Caco-2 (cell line): Measurements from ENCODE around the gene DYNC2LI1. TPM values are rescaled to one million over a fixed set of nuclear protein-coding genes. Genes with fewer than 3 reads are reported as not detected.

Source experiments
- BruUV-seq: library from RNA; stranded (reverse); fragments of 400-500 nt; replicated peaks from 2 replicates; lab custom pipeline; 2021; lab: Mats Ljungman, UMichigan
- CTCF ChIA-PET: fragments of 300-600 bp; sonication (Branson Sonifier 250); formaldehyde crosslinking; loops from one replicate; lab custom pipeline; 2022; ENCODE audit warnings: antibody characterized with exemption; lab: Charles Lee
- POLR2A ChIA-PET: fragments of 300-600 bp; sonication (Branson Sonifier 250); formaldehyde crosslinking; loops from one replicate; lab custom pipeline; 2022; ENCODE audit warnings: antibody characterized with exemption; lab: Charles Lee
- DNase-seq, 2 experiments: peaks; one replicate each; pipeline versions ENCODE4 v3.0.0 to v3.0.0-alpha.2; 2020 to 2022
- H3K27me3 ChIP-seq: replicated peaks from 2 replicates; pipeline ENCODE4 v1.6.0; 2011; ENCODE audit warnings: low read length; ENCODE audit not compliant: control insufficient read depth, insufficient read depth
- H3K36me3 ChIP-seq: 2 replicates; pipeline ENCODE4 v1.5.1; 2011; ENCODE audit warnings: low read length; ENCODE audit not compliant: control insufficient read depth, insufficient read depth
- H3K4me1 ChIP-seq: fragments of 250-450 bp; sonication (Bioruptor Pico); 2 replicates; pipeline ENCODE4 v1.5.1; 2020; ENCODE audit warnings: mild to moderate bottlenecking
- H3K4me3 ChIP-seq: 2 replicates; pipeline ENCODE4 v1.5.1; 2011; ENCODE audit warnings: low read depth, mild to moderate bottlenecking, control low read depth, low read length
- H3K9me3 ChIP-seq: fragments of 250-450 bp; sonication (Bioruptor Pico); 2 replicates; pipeline ENCODE4 v1.5.1; 2020; ENCODE audit warnings: mild to moderate bottlenecking, moderate library complexity
- H3K27ac Mint-ChIP-seq: one replicate; pipeline ENCODE4 v1.8.0; 2022; ENCODE audit warnings: mixed read lengths; ENCODE audit not compliant: unreplicated experiment
- H3K27me3 Mint-ChIP-seq: one replicate; pipeline ENCODE4 v1.8.0; 2022; ENCODE audit warnings: mixed read lengths; ENCODE audit not compliant: insufficient read depth, unreplicated experiment
- H3K36me3 Mint-ChIP-seq: one replicate; pipeline ENCODE4 v1.8.0; 2022; ENCODE audit warnings: mild to moderate bottlenecking, mixed read lengths; ENCODE audit not compliant: insufficient read depth, unreplicated experiment
- H3K4me1 Mint-ChIP-seq: one replicate; pipeline ENCODE4 v1.8.0; 2022; ENCODE audit warnings: low read depth, mixed read lengths; ENCODE audit not compliant: unreplicated experiment
- H3K4me3 Mint-ChIP-seq: one replicate; pipeline ENCODE4 v1.8.0; 2022; ENCODE audit warnings: mild to moderate bottlenecking, moderate library complexity, mixed read lengths; ENCODE audit not compliant: unreplicated experiment
- H3K9me3 Mint-ChIP-seq: one replicate; pipeline ENCODE4 v1.8.0; 2022; ENCODE audit warnings: mixed read lengths; ENCODE audit not compliant: unreplicated experiment
- intact Hi-C: fragments of 100-400 bp; cut with micrococcal nuclease; formaldehyde crosslinking; loops from one replicate; pipeline ENCODE4 v1.10.0; 2022; ENCODE audit not compliant: unreplicated experiment
- total RNA-seq: library from RNA; stranded (reverse); gene quantifications from 2 replicates; pipeline ENCODE4 v1.2.3, GENCODE V29; 2022
- TF ChIP-seq, protein P1 (sequence below), 2 experiments: fragments of 200-600 bp in 1 of 2; IDR thresholded peaks; 1 replicate in 1 of 2; 2 replicates in 1 of 2; pipeline versions ENCODE4 v1.5.1 to v1.8.0; 2011 to 2022; ENCODE audit warnings: antibody characterized with exemption in 1 of 2, control low read depth in 1 of 2, inconsistent platforms in 1 of 2, low read depth in 1 of 2, low read length in 1 of 2, mild to moderate bottlenecking in 1 of 2, moderate library complexity in 1 of 2; ENCODE audit not compliant: insufficient read depth in 1 of 2, severe bottlenecking in 1 of 2, unreplicated experiment in 1 of 2

DYNC2LI1 gene
- total RNA-seq, 1 experiment from 2014 or later = 8.3 TPM

DNA sequence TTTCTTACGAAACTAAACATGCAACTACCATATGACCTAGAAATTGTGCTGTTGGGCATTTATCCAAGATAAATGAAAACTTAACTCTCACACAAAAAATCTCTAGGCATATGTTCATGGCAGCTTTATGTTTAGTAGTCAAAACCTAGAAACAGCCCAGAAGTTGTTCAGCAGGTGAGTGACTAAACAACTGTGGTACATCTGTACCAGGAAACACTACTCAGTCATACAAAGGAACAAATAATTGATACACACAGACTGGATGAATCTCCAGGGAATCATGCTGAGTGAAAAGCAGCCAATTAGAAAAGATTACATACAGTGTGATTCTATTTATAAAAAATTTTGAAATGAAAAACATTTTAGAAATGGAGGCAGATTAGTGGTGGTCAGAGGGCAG is 29.3 kb downstream of the DYNC2LI1 start:
- intact Hi-C loops = no loop called here
- Histone ChIP-seq H3K27me3 (no peaks in the 10 kb centered on the region), H3K36me3 (no peaks in the 10 kb centered on the region), H3K9me3 (no peaks in the 10 kb centered on the region), H3K4me1 (peaks cover 17% of the 10 kb centered on the region; the same call in 1 of the 2 replicates), H3K4me3 (no peak overlapping the region)
- peaks cover 18% of the 10 kb centered on the region for H3K4me1 Mint-ChIP-seq
- no TSS peak for BruUV-seq
- CTCF ChIA-PET = no interaction called here
- H3K4me3 Mint-ChIP-seq = no peak overlapping the region
- no peak for DNase-seq
- POLR2A ChIA-PET = no interaction called here
- H3K27ac Mint-ChIP-seq = no peak overlapping the region
- TF ChIP-seq, protein P1, sequence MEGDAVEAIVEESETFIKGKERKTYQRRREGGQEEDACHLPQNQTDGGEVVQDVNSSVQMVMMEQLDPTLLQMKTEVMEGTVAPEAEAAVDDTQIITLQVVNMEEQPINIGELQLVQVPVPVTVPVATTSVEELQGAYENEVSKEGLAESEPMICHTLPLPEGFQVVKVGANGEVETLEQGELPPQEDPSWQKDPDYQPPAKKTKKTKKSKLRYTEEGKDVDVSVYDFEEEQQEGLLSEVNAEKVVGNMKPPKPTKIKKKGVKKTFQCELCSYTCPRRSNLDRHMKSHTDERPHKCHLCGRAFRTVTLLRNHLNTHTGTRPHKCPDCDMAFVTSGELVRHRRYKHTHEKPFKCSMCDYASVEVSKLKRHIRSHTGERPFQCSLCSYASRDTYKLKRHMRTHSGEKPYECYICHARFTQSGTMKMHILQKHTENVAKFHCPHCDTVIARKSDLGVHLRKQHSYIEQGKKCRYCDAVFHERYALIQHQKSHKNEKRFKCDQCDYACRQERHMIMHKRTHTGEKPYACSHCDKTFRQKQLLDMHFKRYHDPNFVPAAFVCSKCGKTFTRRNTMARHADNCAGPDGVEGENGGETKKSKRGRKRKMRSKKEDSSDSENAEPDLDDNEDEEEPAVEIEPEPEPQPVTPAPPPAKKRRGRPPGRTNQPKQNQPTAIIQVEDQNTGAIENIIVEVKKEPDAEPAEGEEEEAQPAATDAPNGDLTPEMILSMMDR (IDR thresholded peaks at IDR 0.05; ENCODE audit: insufficient read depth in 1 of 2, low read depth in 1 of 2, low read length in 1 of 2, severe bottlenecking in 1 of 2, unreplicated experiment in 1 of 2) = no peak
- H3K27me3 Mint-ChIP-seq = no peaks in the 10 kb centered on the region
- no peaks in the 10 kb centered on the region for H3K9me3 Mint-ChIP-seq
- H3K36me3 Mint-ChIP-seq = peaks cover 6% of the 10 kb centered on the region

DNA sequence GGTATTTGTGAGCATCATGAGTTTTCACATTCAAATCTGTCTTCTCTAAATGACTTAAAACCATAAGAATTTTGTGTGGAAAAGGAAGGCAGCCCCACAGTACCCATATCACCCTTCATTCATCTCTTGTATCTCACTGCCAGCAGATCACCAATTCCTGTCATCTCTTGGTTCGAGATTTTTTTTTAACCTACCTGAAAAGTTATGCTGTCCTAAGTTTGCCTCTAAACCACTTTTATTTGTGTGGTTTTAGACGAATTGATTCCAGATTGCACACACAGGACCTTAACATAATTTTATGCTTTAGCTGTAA is 32.8 kb downstream of the DYNC2LI1 start:
- Histone ChIP-seq H3K9me3 (no peaks in the 10 kb centered on the region), H3K27me3 (no peaks in the 10 kb centered on the region), H3K4me1 (peaks cover 25% of the 10 kb centered on the region), H3K4me3 (no peak overlapping the region), H3K36me3 (no peaks in the 10 kb centered on the region)
- POLR2A ChIA-PET = interaction anchor here (0.7 kb wide), 1 partner anchor 340 kb away, joined by 4 read pairs; no protein-coding TSS in a partner anchor
- peaks cover 27% of the 10 kb centered on the region for H3K4me1 Mint-ChIP-seq
- no TSS peak for BruUV-seq
- CTCF ChIA-PET = no interaction called here
- intact Hi-C loops = no loop called here
- no peak overlapping the region for H3K4me3 Mint-ChIP-seq
- H3K27ac Mint-ChIP-seq = no peak overlapping the region
- no peaks in the 10 kb centered on the region for H3K36me3 Mint-ChIP-seq
- H3K27me3 Mint-ChIP-seq = no peaks in the 10 kb centered on the region
- no peaks in the 10 kb centered on the region for H3K9me3 Mint-ChIP-seq
- DNase-seq = no peak
- TF ChIP-seq, protein P1 (IDR thresholded peaks at IDR 0.05; ENCODE audit: insufficient read depth in 1 of 2, low read depth in 1 of 2, low read length in 1 of 2, severe bottlenecking in 1 of 2, unreplicated experiment in 1 of 2) = no peak

DNA sequence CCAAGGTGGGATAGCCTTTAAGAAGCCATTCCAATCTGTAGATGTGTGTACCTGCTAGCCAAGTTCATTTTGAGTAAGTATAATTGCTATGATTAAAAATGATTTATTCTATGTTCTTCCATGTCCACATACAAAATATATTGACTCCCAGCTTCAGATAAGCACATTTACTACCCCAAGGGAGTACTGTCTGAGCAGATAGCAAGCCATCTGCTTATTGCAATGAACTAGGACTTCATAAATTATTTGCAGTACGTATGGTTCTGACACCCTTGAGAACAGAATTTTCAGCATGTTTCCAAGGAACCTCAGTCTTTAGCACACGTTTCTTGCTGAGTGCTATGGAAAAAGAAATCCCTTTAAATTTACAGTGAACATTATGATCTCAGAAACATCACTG is 36.6 kb downstream of the DYNC2LI1 start:
- H3K4me3 Mint-ChIP-seq = no peak overlapping the region
- ChIA-PET CTCF (no interaction called here), POLR2A (no interaction called here)
- Histone ChIP-seq H3K27me3 (no peaks in the 10 kb centered on the region), H3K4me3 (no peak overlapping the region), H3K4me1 (peaks cover 25% of the 10 kb centered on the region), H3K36me3 (no peaks in the 10 kb centered on the region), H3K9me3 (no peaks in the 10 kb centered on the region)
- no peaks in the 10 kb centered on the region for H3K36me3 Mint-ChIP-seq
- H3K9me3 Mint-ChIP-seq = no peaks in the 10 kb centered on the region
- H3K27ac Mint-ChIP-seq = no peak overlapping the region
- BruUV-seq = no TSS peak
- DNase-seq = no peak
- H3K4me1 Mint-ChIP-seq = peaks cover 27% of the 10 kb centered on the region
- intact Hi-C loops = no loop called here
- H3K27me3 Mint-ChIP-seq = no peaks in the 10 kb centered on the region
- TF ChIP-seq, protein P1 (IDR thresholded peaks at IDR 0.05; ENCODE audit: insufficient read depth in 1 of 2, low read depth in 1 of 2, low read length in 1 of 2, severe bottlenecking in 1 of 2, unreplicated experiment in 1 of 2) = no peak
